Measurements from ENCODE around the gene ZBP1.

The ZBP1 gene

DNA sequence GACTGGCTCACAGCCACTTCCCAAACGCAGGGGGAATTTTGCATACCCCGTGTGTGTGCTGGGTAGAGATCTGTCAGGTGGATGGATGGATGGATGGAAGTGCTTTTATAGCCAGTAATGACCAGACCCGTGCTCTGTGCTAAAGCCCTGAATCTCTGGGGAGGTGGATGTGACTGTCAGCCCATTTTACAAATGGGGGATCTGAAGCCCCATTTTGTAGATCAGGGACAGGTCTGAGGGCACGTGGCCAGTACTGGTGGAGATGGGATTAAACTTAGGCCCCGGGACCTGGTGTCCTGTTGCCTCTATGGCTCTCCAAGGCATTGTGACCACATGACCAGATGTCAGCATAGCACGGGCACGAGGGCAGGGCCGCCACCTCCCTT is 38.2 kb upstream of the ZBP1 start:
- no peak for DNase-seq (ENCODE audit: low read depth in 2 of 2)

DNA sequence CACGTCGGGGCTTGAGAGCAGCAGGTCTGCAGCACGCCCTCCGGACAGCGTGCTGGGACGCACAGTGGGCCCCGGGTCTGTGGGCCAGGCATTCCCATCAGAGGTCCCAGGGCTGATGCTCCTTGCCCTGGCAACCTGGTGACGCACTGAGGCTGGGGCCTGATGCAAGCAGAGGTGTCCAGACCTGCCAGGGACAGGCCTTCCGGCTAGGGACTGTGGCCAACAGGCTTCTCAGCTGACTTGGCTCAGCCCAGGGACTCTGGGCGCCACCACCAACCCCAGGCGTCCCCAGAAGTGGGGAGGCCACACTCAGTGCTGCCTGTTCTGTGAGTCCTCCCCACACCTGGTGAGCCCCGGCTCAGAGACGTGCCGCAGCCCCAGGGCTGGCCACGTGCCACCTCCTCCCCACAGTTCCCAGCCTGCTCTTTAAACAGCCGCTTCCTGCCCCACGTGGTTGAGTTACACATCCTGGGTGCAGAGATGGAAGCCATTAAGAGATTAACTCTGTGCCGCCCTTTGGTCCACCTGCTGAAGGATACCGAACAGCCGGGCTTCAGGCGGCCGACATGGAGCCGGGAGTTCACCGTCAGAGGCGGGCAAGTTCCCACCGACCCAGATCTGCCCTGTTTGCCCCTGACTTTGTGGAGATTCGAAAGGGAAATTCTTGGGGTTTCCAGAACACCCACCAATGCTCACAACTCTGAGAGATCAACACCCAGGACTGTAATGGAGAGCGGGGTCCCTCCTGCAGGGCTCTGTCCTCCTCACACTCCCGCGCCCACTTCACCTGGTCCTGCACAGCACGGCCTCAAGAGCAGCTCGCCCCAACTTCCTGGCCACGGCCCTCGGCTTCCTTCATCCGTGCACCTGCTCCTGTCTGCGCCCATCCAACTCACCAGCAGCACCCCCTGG is 37.6 kb upstream of the ZBP1 start:
- DNase-seq (ENCODE audit: low read depth in 2 of 2) = peak in 1 of 2 donors; percentile 24

DNA sequence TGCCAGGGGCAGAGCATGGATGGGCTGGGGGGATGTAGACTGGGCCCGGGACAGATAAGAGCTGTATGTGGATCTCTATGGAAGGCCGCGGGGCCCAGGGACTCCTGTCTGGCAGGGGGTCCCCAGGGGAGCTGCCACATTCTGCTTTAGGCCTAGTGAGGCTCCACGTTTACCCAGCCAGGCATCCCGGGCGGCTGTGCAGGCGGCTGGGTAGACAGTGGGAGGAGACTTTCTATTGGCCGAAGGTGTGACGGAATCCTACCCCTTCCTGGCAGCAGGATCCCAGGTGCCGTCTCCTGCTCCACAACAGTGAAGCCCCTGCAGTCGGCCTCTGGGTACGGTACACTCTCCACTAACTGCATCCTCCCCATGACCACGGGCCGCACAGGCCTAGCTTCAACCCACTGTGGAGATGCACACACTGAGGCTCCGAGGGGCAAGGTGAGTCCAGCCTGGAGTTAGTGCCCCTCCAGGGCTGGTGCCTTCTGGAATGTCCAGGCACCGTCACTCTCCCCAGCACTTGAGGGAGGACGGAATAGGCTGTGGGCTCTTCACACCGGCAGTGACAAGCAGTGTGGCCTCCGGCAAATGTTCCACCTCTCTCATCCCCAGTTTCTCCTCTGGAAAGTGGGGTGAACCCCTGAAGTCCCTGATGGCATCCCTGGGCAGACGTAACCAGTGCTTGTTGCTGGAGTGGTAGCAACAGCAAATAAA is 36.8 kb upstream of the ZBP1 start:
- no peak for DNase-seq (ENCODE audit: low read depth in 2 of 2)

DNA sequence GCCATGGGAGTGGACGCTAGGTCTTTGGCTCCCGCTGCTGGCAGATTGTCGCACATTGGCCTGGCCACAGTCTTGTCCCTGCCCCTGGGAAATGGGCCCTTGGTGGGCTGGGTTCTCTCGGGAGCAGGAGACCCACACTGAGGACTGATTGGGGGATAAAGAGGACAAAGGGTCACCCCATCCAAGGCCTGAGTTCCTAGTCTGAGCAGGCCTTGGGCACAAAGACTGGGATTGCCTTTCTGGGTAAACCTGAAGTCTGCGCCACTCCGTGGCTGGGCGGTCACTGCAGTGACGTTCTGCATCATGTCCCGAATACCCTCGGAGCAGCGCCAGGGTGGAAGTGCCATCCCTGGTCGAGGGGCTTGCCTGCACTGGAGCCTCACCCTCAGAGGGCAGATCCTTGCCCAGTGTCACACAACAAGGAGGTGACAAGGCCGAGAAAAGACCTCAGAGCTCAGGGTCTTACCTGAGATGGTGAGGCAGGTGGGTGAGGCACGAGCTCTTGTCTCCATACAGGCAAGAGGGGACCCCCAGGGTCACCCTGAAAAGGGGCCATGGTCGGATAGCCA is 36.1 kb upstream of the ZBP1 start:
- no peak for DNase-seq (ENCODE audit: low read depth in 2 of 2)

DNA sequence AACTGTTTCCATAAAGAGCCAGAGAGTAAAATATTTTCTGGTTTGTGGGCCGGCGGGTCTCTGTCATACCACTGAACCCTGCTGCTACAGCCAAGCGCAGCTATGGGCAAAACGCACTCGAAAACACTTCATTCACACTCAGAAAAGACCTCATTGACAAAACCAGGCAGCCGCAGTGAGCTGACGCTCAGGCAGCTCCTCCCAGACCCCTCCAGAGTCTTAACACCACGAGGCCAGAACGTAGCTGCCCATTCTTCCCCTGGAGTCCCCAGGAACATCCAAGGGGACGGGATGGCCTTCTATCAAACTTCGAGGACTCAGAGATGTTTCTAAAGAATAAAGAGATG is 35.6 kb upstream of the ZBP1 start:
- no peak for DNase-seq (ENCODE audit: low read depth in 2 of 2)

DNA sequence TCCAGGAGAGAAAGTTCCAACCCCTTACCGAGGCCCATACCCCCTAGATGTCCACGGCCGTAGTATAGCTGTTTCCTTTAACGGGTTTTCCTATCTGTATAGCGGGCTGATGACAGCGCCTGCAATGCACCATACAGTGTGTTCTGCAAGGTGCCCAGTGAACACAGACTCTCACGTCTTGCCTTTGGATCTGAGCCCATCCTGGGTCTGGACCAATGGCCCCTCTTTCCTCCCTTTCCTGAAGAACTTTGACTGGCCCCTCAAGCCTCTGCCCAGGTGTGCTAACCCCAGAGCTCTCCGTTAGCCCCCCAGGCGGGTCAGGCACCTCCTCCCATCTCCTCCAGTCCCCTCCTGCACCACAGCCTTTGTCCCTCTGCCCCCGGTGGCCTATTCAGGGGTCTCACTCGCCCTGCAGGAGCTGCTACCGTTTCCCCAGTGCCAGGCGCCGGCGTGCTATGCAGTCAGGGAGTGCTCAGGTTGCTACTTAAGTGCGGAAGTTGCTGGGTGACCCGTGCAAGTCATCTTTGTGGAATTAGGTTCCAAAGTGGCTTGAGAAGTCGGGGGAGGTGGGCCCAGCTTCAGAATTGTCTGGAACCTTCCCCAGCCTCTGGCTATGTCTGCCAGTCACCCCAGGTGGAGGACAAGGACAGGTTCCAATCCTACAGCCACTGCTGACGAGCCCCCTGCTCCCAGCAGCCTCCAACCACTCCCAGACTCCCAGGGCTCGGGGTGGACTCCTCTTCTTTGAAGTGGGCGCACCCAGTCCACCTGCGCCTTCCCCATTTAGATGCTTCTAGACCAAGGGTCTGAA is 35.0 kb upstream of the ZBP1 start:
- no peak for DNase-seq (ENCODE audit: low read depth in 2 of 2)

DNA sequence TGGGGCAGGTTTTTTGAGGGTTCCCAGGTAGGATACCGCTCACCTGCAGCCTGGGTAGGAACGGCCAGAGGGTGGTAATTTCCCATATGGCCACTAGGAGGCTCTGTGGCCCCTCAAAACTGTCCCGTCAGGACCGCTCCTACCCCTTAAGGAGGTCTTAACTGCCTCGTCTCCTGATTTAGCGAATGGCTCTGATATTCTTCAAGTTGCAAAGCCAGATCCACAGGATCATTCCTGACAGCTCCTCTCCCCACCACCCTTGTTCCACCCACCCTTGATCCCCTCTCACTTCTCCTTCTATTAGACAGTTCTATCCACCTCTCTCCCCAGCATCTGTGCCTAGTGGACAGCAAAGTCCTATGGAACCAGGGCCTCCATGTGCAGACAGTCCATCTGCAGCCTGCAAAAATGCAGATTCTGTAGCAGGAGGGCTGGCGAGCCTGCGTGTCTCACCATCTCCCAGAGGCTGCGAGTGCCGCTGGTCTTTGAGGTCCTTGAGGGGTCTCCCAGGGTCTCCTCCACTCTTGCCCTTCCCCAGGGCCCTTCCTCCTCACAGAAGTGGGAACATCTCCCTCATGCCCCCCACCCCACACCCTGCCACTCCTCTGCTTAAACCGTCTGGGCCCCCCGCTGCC is 34.3 kb upstream of the ZBP1 start:
- peak in 1 of 2 donors; percentile 35 for DNase-seq (ENCODE audit: low read depth in 2 of 2)

DNA sequence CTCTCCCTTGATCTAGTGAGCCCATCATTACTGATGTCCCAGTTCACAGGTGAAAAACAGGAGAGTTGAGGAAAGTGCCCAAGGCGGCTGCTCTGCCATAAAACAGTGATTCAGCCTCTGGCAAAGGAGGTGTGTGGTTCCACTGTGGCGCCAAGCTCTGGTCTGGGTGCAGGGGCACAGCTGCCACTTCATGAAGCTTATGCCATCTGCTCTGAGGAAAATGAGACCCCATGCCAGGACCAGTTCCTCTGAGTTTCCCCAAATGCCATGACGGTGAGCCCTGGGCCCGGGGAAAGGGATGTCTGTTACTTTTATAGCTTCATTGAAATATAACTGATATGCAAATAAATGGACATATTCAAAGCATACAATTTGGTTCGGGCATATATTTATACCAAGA is 33.7 kb upstream of the ZBP1 start:
- DNase-seq (ENCODE audit: low read depth in 2 of 2) = no peak

DNA sequence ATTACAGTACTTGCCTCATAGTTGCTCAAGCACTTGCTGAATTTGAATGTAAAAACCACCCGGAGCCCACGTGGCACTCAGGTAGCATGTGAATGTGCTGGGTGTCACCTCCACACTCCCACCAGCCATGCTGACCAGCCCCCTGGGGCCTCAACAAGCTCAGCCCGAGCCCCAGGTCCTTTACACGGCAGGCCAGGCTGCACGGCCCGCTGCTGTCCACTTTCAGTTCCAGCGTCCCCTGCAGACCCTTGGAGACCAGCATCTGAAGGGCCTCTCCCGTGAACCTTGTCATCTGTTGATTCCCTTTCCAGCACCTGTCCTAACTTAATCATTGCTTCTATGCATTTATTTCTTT is 33.3 kb upstream of the ZBP1 start:
- no peak for DNase-seq (ENCODE audit: low read depth in 2 of 2)

DNA sequence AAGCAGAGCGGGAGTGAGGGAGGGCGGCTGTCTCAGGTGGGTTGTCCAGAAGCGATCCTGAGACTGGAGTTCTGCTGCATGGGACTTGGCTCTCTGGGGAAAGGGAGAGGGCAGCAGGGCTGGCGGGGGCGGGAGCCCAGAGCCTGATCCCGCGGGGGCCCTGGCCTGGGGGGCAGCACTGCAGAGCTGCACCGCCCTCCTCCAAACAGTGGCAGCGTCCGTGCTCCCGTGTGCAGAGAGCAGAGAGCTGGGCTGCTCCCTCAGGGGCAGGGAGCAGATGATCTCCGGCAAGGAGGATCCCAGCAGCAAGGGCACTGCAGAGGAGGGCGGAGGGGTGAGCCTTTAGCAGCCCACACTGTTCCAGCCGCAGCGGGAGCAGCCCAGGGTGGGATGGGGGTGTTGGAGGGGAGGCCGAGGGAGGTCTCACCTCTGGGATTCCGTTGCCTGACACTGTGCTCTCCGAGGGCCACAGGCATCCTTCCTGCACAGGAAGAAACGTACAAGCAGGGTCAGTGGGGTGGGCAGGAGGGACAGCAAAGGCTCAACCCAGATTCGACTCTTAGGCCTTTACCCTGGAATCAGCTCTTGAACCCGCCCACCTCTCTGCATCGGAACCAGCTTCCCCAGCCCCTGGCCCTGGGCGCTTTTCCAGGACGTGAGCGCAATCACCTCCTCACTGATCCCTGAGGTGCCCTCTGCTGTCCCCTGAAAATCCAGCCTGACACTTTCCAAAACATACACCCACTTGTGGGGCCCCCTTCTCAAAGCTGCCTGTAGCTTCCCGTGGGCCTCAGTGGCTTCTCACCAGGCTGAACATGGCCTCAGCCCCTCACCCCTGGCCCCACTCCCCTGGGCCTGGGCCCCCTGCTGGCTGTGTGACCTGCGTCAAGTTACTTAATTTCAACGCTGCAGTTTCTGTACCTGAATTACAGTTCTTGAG is 32.6 kb upstream of the ZBP1 start:
- no peak for DNase-seq (ENCODE audit: low read depth in 2 of 2)

DNA sequence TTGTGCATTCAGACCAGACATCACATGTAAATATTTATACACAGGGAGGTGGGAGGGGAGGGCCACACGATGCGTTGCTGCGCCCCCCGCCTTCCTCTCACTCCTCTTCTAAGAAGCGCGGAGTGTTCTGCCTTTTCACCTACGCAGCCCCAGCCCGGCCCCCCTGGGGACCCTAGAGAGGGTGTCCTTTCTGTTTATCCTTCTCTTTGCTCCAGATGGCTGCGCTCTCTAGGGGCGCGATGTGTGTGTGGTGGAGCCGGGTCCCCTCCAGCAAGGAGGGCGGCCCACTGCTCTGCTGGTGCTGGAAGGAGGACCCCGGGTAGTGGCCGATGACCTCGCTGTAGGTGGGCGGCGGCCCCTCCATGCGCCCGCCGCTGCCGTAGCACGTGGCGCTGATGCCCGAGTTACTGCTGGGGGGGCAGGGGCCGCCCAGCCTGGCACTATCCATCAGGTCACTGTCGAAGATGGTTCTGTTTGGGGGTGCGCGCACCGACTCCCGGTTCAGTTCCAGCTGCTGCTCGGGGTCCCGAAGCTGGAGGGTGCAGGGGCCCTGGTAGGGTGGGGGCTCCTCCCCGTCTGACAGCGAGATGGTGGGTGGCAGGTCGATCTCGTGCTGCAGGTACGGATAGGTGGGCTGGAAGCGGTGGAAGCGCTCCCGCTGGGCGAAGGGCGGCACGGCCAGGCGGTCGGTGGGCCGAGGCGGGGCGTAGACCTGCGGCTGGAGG is 31.8 kb upstream of the ZBP1 start:
- no peak for DNase-seq (ENCODE audit: low read depth in 2 of 2)

DNA sequence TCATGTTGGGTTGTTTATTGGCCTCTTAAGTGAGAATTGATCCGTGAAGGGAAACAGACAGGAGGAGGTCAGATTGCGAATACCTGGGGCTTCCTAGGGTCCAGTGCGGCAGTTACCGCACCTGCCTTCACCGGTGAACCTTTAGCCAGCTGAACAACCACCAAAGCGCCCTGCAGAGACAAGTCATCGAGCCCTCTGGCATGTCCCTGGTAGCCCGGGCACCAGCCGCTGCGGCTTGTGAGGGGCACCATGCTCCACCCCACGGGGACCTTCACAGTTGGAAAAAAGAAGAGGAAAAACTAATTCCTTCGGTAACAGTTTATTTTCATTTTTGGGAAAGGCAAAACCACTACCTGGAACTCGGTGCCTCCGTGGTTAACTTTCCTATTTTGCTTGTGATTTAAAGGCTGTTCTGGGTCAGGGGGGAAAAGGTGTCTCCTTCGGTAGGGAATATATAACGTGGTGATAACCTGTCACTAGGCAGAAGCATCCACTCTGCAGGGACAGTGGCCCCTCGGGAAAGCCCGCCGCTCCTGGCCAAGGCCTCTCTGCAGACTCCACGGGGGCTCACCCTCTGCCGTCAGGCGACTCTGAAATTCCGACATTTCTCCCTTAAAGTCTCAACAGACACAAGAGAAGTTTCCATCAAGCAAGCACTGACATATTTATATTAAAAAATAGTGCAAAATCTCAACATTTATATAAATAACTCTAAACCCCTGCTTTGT is 30.7 kb upstream of the ZBP1 start:
- no peak for DNase-seq (ENCODE audit: low read depth in 2 of 2)

DNA sequence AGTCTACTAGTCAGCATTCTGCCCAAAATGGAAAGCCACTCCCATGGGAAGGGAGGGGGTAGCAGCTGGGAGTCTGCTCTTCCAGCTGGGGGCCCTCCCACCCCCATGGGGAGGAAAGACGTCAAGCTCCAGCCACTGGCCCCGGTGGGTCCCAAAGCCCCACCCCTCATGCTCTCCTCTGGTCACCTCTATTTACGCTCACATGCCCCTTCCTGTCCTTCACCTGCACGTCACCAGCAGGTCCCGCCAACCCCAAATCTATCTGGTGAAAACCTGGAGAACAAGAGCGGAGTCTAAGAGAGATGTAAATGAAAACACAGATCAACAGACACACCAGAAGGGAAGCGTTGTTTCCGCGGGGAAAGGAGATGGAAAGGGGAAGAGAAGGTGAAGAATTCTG is 30.0 kb upstream of the ZBP1 start:
- DNase-seq (ENCODE audit: low read depth in 2 of 2) = no peak

DNA sequence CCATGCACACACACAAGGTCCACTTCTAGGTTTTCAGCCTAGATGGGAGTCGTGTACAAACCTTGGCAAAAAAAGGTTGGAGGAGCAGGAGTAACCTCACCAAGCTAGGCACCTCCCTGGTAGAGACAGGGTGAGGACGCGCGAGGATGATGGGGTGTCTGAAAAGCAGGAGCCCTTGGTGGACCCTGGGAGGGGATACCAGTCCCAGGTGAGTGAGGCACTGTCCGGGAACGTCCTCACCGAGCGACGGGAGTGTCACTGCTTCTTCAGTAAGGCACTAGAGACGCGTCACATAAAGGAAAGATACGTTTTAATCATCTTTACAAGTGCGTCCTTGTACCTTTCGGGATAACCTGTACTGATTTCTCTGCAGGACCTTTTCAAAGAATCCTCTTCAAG is 29.4 kb upstream of the ZBP1 start:
- DNase-seq (ENCODE audit: low read depth in 2 of 2) = no peak

DNA sequence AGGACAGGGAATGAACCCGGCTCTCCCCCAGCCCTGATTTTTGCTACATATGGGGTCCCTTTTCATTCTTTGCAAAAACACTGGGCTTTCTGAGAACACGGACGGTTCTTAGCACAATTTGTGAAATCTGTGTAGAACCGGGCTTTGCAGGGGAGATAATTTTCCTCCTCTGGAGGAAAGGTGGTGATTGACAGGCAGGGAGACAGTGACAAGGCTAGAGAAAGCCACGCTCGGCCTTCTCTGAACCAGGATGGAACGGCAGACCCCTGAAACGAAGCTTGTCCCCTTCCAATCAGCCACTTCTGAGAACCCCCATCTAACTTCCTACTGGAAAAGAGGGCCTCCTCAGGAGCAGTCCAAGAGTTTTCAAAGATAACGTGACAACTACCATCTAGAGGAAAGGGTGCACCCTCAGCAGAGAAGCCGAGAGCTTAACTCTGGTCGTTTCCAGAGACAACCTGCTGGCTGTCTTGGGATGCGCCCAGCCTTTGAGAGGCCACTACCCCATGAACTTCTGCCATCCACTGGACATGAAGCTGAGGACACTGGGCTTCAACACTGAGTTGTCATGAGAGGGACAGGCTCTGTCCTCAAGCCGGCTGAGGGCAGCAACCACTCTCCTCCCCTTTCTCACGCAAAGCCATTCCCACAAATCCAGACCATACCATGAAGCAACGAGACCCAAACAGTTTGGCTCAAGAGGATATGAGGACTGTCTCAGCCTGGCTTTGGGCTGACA is 28.8 kb upstream of the ZBP1 start:
- no peak for DNase-seq (ENCODE audit: low read depth in 2 of 2)

DNA sequence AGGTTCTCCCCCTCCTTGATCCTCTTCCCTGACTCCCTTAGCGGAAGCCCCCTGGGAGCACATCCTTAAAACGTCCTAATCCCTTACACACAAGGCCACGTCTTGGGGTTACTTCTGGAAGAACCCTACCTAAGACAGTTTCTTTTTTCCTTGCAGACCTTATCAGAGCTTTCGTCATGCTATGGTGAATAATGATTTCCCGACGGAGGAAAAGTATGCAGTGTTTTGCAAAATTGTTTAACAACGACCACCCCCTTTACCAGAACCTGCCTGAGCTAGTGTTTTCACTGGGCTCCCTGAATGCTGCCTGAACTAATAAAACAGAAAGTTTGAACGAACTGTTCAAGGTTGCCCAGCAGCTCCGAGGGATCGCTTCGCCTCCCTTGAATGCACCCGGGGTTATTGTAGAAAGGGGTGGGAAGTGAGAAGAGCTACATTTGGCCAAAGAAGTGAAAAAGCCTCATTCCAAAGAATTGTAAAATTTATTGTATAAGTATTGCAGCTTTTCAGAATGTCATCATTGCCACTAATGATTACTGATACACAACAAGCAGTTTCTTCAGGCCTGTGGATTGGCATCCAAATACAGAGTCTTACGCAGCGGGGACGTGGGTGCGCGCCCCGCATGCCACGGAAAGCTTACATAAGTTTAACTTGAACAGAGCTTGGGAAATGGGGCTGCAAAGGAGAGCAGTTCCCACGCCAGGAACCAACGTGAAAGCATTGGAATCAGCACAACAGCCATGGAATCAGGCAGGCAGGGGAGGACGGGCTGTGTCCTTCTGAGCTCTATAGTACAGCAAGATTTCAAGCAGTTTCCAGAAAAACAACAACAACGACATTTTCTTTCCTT is 27.9 kb upstream of the ZBP1 start:
- DNase-seq (ENCODE audit: low read depth in 2 of 2) = no peak

All from stimulated activated CD8-positive, alpha-beta memory T cell treated with anti-CD3 and anti-CD28 coated beads, Interleukin-2, amount 100 ng/mL, for 1 hour (primary cell).